HG02970 (cell line): ENCODE results near the gene MAGEA12.
"Not testable (repeated sequence)": the region's sequence is repeated elsewhere in the genome, so short reads cannot be mapped to it uniquely, and the experiment has no call there.

ENCODE experiments used
- ATAC-seq: cut with Tn5 transposase; IDR thresholded peaks from one replicate; pipeline ENCODE4 v1.9.1; 2021; ENCODE audit warnings: mild to moderate bottlenecking, moderate library complexity, moderate number of reproducible peaks; ENCODE audit not compliant: unreplicated experiment, low FRiP score

The MAGEA12 gene, protein sequence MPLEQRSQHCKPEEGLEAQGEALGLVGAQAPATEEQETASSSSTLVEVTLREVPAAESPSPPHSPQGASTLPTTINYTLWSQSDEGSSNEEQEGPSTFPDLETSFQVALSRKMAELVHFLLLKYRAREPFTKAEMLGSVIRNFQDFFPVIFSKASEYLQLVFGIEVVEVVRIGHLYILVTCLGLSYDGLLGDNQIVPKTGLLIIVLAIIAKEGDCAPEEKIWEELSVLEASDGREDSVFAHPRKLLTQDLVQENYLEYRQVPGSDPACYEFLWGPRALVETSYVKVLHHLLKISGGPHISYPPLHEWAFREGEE

DNA sequence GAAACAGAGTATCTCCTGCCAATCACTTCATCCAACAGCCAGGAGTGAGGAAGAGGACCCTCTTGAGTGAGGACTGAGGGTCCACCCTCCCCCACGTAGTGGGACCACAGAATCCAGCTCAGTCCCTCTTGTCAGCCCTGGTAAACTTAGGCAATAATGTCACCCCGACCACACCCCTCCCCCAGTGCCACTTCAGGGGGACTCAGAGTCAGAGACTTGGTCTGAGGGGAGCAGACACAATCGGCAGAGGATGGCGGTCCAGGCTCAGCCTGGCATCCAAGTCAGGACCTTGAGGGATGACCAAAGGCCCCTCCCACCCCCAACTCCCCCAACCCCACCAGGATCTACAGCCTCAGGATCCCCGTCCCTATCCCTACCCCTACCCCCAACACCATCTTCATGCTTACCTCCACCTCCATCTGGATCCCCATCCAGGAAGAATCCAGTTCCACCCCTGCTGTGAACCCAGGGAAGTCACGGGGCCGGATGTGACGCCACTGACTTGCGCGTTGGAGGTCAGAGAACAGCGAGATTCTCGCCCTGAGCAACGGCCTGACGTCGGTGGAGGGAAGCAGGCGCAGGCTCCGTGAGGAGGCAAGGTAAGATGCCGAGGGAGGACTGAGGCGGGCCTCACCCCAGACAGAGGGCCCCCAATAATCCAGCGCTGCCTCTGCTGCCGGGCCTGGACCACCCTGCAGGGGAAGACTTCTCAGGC lies at the start of gene MAGEA12, which contains the start of gene CSAG1:
TSS of gene MAGEA12 (plus strand) at position 497 of the 715 bp plus-strand sequence. CDS start 2,405 bp downstream, outside the sequence.
TSS of gene CSAG1 (minus strand) at position 461 of the 715 bp plus-strand sequence. CDS start 1,261 bp downstream, outside the sequence.
- ATAC-seq, result no peak

DNA sequence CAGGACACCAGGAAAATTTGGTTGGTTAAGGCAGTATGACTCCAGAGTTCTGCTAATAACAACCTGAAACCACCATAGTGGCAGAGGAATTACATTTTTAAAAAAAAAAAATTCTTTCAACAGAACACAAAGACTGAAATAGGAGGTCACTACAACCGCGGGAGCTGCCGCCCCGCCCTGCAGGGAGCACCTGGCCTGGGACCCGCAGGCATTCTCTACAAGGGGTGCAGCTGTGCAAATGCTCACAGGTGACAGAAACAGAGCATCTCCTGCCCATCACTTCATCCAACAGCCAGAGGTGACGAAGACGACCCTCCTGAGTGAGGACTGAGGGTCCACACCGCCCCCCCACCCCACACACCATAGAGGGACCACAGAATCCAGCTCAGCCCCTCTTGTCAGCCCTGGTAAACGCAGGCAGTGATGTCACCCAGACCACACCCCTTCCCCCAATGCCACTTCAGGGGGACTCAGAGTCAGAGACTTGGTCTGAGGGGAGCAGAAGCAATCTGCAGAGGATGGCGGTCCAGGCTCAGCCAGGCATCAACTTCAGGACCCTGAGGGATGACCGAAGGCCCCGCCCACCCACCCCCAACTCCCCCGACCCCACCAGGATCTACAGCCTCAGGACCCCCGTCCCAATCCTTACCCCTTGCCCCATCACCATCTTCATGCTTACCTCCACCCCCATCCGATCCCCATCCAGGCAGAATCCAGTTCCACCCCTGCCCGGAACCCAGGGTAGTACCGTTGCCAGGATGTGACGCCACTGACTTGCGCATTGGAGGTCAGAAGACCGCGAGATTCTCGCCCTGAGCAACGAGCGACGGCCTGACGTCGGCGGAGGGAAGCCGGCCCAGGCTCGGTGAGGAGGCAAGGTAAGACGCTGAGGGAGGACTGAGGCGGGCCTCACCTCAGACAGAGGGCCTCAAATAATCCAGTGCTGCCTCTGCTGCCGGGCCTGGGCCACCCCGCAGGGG lies 35.3 kb upstream of the MAGEA12 start, which contains the start of gene MAGEA3:
TSS of gene MAGEA3 (plus strand) at position 843 of the 980 bp plus-strand sequence. CDS start 2,039 bp downstream, outside the sequence.
- not testable (repeated sequence) for ATAC-seq

- ATAC-seq, result not testable (repeated sequence)
Observed at GRCh38 chrX:152700390-152700789, 33.2 kb upstream of the MAGEA12 start.

DNA sequence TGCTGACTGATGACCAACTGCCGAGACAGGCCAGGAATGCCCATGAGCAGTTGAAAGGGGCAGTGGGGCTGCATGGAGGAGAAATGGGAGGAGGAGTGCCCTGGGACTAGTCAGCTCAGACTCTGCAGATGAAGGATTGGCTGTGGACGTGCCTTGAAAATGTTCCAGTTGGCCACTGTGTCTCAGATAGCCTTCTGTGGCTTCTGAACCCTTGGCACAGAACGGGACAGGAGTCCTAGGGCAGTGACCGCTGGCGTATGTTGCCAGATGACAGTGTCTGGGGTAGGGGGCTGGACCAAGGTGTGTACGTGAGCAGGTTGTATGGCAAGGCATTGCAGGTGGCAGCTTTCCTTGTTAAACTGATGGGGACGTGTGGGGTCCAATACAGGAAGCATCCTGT lies 27.1 kb upstream of the MAGEA12 start:
- not testable (repeated sequence) for ATAC-seq

DNA sequence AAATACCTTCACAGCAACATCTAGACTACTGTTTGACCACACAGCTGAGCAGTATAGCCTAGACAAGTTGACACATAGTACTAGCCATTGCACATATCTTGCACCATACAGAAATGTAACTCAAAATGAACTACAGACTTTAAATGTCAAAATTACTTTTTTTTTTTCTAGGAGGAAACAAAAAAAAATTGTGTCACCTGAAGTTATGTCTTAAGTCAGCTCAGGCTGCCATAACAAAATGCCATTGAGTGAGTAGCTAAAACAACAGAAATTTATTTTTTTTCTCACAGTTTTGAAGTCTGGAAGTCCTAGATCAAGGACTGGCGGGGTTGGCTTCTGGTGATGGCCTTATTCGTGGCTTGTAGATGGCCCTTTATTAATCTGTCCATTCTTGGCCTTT lies 24.4 kb upstream of the MAGEA12 start, which contains the start of gene CSAG2:
TSS of gene CSAG2 (minus strand) at position 101 of the 400 bp plus-strand sequence. CDS start 161 bp downstream, outside the sequence.
- not testable (repeated sequence) for ATAC-seq

GRCh38 chrX:152713195-152713594 lies 20.4 kb upstream of the MAGEA12 start:
- ATAC-seq, result not testable (repeated sequence)

DNA sequence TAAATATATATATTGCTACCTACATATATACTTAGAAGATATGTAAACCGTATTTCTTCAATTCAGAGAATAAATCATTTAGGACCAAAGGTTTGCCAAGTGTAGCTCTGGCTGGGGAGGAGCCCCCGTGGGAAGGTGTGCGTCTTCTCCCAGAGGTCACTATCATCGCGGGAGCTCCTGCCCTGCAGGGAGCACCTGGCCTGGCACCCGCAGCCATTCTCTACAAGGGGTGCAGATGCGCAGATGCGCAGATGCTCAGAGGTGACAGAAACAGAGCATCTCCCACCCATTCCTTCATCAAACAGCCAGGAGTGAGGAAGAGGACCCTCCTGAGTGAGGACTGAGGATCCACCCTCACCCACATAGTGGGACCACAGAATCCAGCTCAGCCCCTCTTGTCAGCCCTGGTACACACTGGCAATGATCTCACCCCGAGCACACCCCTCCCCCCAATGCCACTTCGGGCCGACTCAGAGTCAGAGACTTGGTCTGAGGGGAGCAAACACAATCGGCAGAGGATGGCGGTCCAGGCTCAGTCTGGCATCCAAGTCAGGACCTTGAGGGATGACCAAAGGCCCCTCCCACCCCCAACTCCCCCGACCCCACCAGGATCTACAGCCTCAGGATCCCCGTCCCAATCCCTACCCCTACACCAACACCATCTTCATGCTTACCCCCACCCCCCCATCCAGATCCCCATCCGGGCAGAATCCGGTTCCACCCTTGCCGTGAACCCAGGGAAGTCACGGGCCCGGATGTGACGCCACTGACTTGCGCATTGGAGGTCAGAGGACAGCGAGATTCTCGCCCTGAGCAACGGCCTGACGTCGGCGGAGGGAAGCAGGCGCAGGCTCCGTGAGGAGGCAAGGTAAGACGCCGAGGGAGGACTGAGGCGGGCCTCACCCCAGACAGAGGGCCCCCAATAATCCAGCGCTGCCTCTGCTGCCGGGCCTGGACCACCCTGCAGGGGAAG lies 19.5 kb upstream of the MAGEA12 start, which contains the start of gene MAGEA2B:
TSS of gene MAGEA2B (plus strand) at position 814 of the 973 bp plus-strand sequence. CDS start 2,479 bp downstream, outside the sequence.
- ATAC-seq, result not testable (repeated sequence)

- ATAC-seq, result no peak
Observed at GRCh38 chrX:152725409-152725808, 8.1 kb upstream of the MAGEA12 start.

GRCh38 chrX:152734143-152734858 lies 744 bp downstream of the MAGEA12 start:
- ATAC-seq, result not testable (repeated sequence)

- ATAC-seq, result no peak
Observed at GRCh38 chrX:152735101-152735500, 1.5 kb downstream of the MAGEA12 start.

GRCh38 chrX:152735860-152736511 lies 2.4 kb downstream of the MAGEA12 start:
- ATAC-seq, result no peak

DNA sequence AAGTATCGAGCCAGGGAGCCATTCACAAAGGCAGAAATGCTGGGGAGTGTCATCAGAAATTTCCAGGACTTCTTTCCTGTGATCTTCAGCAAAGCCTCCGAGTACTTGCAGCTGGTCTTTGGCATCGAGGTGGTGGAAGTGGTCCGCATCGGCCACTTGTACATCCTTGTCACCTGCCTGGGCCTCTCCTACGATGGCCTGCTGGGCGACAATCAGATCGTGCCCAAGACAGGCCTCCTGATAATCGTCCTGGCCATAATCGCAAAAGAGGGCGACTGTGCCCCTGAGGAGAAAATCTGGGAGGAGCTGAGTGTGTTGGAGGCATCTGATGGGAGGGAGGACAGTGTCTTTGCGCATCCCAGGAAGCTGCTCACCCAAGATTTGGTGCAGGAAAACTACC lies 3.0 kb downstream of the MAGEA12 start:
- not testable (repeated sequence) for ATAC-seq

DNA sequence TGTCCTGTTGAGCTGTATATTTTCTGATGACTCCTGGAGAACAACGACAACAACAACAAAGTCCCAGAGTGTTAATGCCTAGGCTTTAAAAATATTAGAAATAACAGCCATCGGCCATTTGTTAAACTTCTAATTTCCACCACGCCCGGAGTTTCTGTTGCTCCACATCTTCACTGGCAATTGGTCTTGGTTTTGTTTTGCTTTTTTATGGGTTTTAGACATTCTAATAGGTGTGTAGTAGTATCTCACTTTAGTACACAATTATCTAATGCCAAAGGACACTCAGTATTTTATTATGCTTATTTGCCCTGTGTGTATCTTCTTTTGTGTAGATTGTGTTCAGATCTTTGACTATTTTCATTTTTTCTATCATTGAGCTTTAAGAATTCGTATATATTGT lies 5.0 kb downstream of the MAGEA12 start:
- no peak for ATAC-seq

GRCh38 chrX:152753686-152754650 lies 20.4 kb downstream of the MAGEA12 start, which contains the start of gene MAGEA2:
Gene MAGEA2 (minus strand): TSS chrX:152753842. CDS start chrX:152751363, 2,479 bp downstream.
- not testable (repeated sequence) for ATAC-seq

- ATAC-seq, result not testable (repeated sequence)
Observed at GRCh38 chrX:152754871-152755270, 21.3 kb downstream of the MAGEA12 start.

DNA sequence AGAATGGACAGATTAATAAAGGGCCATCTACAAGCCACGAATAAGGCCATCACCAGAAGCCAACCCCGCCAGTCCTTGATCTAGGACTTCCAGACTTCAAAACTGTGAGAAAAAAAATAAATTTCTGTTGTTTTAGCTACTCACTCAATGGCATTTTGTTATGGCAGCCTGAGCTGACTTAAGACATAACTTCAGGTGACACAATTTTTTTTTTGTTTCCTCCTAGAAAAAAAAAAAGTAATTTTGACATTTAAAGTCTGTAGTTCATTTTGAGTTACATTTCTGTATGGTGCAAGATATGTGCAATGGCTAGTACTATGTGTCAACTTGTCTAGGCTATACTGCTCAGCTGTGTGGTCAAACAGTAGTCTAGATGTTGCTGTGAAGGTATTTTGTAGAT lies 25.4 kb downstream of the MAGEA12 start, which contains the start of gene CSAG3:
TSS of gene CSAG3 (plus strand) at position 301 of the 400 bp plus-strand sequence.
- not testable (repeated sequence) for ATAC-seq
